Lung (tissue), 12 donors: ENCODE data around the gene NQO2. TPM values are rescaled to one million over a fixed set of nuclear protein-coding genes. Genes with fewer than 3 reads are reported as not detected.
"Not testable (repeated sequence)": the region's sequence is repeated elsewhere in the genome, so short reads cannot be mapped to it uniquely, and the experiment has no call there.

Experiments
- ATAC-seq: fragments of 200-7000 bp; cut with Tn5 transposase; one replicate; pipeline ENCODE4 v1.9.1; 2020; ENCODE audit warnings: moderate number of reproducible peaks; ENCODE audit not compliant: insufficient read depth, low FRiP score
- DNase-seq, 3 donors: peaks; one replicate each; pipeline ENCODE4 v3.0.0-alpha.2; 2013 to 2017
- H3K27ac ChIP-seq, 2 donors: one replicate each; pipeline ENCODE4 v1.5.1; 2013; ENCODE audit warnings: mild to moderate bottlenecking in 2 of 2, moderate library complexity in 2 of 2, control low read depth in 1 of 2, inconsistent platforms in 1 of 2, low read depth in 1 of 2, low read length in 1 of 2
- H3K27me3 ChIP-seq, 3 donors: one replicate each; pipeline ENCODE4 v1.5.1; 2013; ENCODE audit warnings: low read length in 2 of 3; ENCODE audit not compliant: control insufficient read depth in 3 of 3, insufficient read depth in 3 of 3
- H3K36me3 ChIP-seq, 4 donors: one replicate each; pipeline ENCODE4 v1.5.1; 2013; ENCODE audit warnings: low read length in 4 of 4, mild to moderate bottlenecking in 1 of 4, moderate library complexity in 1 of 4; ENCODE audit not compliant: control insufficient read depth in 4 of 4, insufficient read depth in 4 of 4
- H3K4me1 ChIP-seq, 5 donors: one replicate each; pipeline ENCODE4 v1.5.1; 2013; ENCODE audit warnings: low read length in 5 of 5, mild to moderate bottlenecking in 2 of 5, moderate library complexity in 1 of 5; ENCODE audit not compliant: control insufficient read depth in 5 of 5, insufficient read depth in 5 of 5
- H3K4me3 ChIP-seq: one replicate; pipeline ENCODE4 v1.5.1; 2013; ENCODE audit warnings: mild to moderate bottlenecking, control low read depth, moderate library complexity
- H3K9ac ChIP-seq, 2 donors: one replicate each; pipeline ENCODE4 v1.5.1; 2013; ENCODE audit warnings: low read length in 2 of 2, control low read depth in 1 of 2; ENCODE audit not compliant: insufficient read depth in 1 of 2
- H3K9me3 ChIP-seq, 4 donors: one replicate each; pipeline ENCODE4 v1.5.1; 2013; ENCODE audit warnings: low read length in 3 of 4, mild to moderate bottlenecking in 1 of 4, moderate library complexity in 1 of 4; ENCODE audit not compliant: control insufficient read depth in 4 of 4, insufficient read depth in 3 of 4
- WGBS, 2 donors: extraction: QIAGEN DNeasy Blood & Tissue Kit; methylation state at CpG; one replicate each; pipeline ENCODE4 v1.1.7; 2013; 5-methylcytosine and 5-hydroxymethylcytosine counted together
- polyA plus RNA-seq, 2 donors: library from polyadenylated mRNA; stranded (reverse); fragments of 200-250 nt; gene quantifications; one replicate each; pipeline ENCODE4 v1.2.1, GENCODE V29; 2013
- total RNA-seq, 2 donors: library from RNA; depleted of rRNA in 1 of 2; stranded (reverse); fragments of >200 nt in 1 of 2; gene quantifications; one replicate each; pipeline ENCODE4 v1.2.1, GENCODE V29; 2014 to 2021
- TF ChIP-seq, protein P1 (sequence below): IDR thresholded peaks from 2 replicates; pipeline ENCODE4 v1.5.1; 2012; ENCODE audit warnings: mild to moderate bottlenecking; ENCODE audit errors: control extremely low read depth, extremely low read depth
- donor health status: control.
- donor health status: control.
- donor health status: Bipolar disorder and iron deficiency.
- donor health status: healthy.
- donor health status: DM: yes; HTN: yes; CAD: no.

NQO2 gene
- total and polyA plus RNA-seq, 4 donors, result 9.4 to 47.1 (median 43.1) TPM

DNA sequence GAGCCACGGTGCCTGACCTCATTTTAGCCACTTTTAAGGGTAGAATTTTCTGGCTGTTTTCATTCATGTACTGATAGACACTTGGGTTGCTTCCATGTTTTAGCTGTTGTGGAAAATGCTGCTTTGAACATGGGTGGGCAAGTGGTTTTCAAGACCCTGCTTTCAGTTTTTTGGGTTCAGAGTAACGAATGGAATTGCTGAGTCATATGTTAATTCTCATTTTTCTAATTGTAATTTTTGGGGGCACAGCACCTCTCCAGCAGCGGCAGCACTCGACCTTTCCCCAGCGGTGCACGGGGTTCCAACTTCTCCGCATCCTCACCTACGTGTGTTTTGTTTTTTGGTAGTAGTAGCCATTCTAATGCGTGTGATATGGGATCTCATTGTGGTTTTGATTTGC, 5.4 kb downstream of the NQO2 start:
- Histone ChIP-seq H3K4me3 (no peak overlapping the region), H3K9ac (no peak overlapping the region), H3K27me3 (no peaks in the 10 kb centered on the region), H3K27ac (no peak overlapping the region), H3K36me3 (peaks cover 7 to 19% (median 9%) of the 10 kb centered on the region in 4 donors), H3K9me3 (no peaks in the 10 kb centered on the region), H3K4me1 (peaks cover 0 to 4% (median 2%) of the 10 kb centered on the region in 5 donors)
- TF ChIP-seq, protein P1, sequence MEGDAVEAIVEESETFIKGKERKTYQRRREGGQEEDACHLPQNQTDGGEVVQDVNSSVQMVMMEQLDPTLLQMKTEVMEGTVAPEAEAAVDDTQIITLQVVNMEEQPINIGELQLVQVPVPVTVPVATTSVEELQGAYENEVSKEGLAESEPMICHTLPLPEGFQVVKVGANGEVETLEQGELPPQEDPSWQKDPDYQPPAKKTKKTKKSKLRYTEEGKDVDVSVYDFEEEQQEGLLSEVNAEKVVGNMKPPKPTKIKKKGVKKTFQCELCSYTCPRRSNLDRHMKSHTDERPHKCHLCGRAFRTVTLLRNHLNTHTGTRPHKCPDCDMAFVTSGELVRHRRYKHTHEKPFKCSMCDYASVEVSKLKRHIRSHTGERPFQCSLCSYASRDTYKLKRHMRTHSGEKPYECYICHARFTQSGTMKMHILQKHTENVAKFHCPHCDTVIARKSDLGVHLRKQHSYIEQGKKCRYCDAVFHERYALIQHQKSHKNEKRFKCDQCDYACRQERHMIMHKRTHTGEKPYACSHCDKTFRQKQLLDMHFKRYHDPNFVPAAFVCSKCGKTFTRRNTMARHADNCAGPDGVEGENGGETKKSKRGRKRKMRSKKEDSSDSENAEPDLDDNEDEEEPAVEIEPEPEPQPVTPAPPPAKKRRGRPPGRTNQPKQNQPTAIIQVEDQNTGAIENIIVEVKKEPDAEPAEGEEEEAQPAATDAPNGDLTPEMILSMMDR, result no peak
- DNase-seq (no peak), ATAC-seq (no peak)
- 95% methylated on average over 9 of the region's 9 CpGs for WGBS, 2 donors

DNA sequence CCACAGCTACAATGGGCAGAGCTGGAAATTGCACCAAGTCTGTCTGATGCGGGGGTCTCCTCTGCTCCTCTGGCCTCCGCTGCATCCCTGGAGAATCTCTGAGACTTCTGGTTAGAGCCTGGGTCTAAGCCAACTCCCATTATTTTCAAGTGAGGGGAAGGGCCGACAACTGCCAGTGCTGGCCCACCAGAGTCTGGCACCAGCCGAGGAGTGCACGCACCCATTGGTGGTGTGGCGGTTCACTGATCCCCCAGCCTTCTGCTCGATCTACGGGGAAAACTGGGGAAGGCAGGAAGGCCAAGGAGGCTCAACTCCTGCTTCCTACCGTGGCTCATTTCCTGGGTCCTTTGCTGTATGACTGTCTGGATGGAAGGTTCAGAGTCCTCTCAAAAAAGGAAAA, 6.2 kb downstream of the NQO2 start:
- Histone ChIP-seq H3K27ac (no peak overlapping the region), H3K27me3 (no peaks in the 10 kb centered on the region), H3K4me3 (no peak overlapping the region), H3K9me3 (peaks cover 0 to 6% (median 2%) of the 10 kb centered on the region in 4 donors), H3K4me1 (peaks cover 0 to 4% (median 0%) of the 10 kb centered on the region in 5 donors), H3K36me3 (peaks cover 15 to 27% (median 16%) of the 10 kb centered on the region in 4 donors), H3K9ac (no peak overlapping the region)
- DNase-seq, result no peak
- 93 to 96% methylated on average over 9 of the region's 9 CpGs for WGBS, 2 donors
- ATAC-seq, result no peak
- TF ChIP-seq, protein P1, result no peak

DNA sequence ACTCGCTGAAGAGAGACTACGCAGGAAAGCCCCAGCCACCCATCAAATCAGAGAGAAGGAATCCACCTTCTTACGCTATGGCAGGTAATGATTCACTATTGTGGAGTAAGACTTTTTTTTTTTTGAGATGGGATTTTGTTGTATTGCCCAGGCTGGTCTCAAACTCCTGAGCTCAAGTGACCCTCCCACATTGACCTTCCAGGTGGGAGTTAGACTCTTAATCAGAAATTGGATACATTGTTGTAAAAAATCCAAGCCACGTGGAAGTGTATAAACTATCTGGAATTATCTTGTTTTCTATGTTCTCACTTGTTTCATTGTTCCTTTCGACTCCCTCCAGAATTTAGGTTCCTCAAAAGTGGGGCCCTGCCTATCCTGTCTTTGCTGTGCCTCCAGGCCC, 6.8 kb downstream of the NQO2 start:
- H3K27ac ChIP-seq, result no peak overlapping the region
- no peak overlapping the region for H3K4me3 ChIP-seq
- ATAC-seq (no peak), DNase-seq (no peak)
- H3K36me3 ChIP-seq, result peaks cover 15 to 32% (median 20%) of the 10 kb centered on the region in 4 donors
- no peak overlapping the region for H3K9ac ChIP-seq
- peaks cover 0 to 6% (median 2%) of the 10 kb centered on the region in 4 donors for H3K9me3 ChIP-seq
- TF ChIP-seq, protein P1, result no peak
- H3K27me3 ChIP-seq, result no peaks in the 10 kb centered on the region
- WGBS, 2 donors, result 82 to 89% methylated on average over 5 of the region's 5 CpGs
- H3K4me1 ChIP-seq, result peaks cover 0 to 3% (median 0%) of the 10 kb centered on the region in 5 donors

DNA sequence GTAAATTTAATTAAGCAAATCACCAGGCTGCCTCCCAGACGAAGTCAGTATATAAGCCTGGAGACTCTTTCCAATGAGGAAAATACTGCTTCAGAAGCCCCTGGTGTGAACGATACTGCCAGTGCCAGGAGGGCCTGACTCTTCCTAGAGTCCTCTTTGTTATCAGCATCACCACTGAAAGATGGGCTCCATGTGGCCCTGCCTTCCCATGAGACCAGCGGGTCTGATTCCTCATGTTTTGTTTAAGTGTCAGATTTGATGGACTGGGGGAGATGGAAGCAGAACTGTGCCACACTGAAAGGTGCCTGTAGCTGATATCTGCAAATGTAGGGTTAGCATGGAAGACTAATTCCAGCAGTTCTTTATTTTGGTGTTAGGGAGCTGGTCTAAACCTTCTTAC, 7.9 kb downstream of the NQO2 start:
- WGBS, 2 donors, result 92 to 95% methylated on average over 3 of the region's 3 CpGs
- ATAC-seq, result no peak
- peaks cover 15 to 42% (median 29%) of the 10 kb centered on the region in 4 donors for H3K36me3 ChIP-seq

DNA sequence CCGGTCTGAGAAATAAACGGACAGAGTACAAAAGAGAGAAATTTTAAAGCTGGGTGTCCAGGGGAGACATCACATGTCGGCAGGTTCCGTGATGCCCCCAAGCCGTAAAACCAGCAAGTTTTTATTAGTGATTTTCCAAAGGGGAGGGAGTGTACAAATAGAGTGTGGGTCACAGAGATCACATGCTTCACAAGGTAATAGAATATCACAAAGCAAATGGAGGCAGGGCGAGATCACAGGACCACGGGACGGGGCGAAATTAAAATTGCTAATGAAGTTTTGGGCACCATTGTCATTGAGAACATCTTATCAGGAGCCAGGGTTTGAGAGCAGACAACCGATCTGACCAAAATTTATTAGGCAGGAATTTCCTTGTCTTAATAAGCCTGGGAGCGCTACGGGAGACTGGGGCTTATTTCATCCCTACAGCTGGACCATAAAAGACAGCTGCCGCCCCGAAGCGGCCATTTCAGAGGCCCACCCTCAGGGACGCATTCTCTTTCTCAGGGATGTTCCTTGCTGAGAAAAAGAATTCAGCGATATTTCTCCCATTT, 9.1 kb downstream of the NQO2 start:
- 97 to 99% methylated on average over 17 of the region's 17 CpGs for WGBS, 2 donors
- H3K4me1 ChIP-seq, H3K27ac ChIP-seq, ATAC-seq, H3K4me3 ChIP-seq, H3K27me3 ChIP-seq, H3K9ac ChIP-seq, DNase-seq: not testable (repeated sequence)
- peaks cover 0 to 13% (median 5%) of the 10 kb centered on the region in 4 donors for H3K9me3 ChIP-seq
- peaks cover 18 to 42% (median 30%) of the 10 kb centered on the region in 4 donors for H3K36me3 ChIP-seq

More for the DNA sequence above, 7.9 kb downstream of the NQO2 start:
- Histone ChIP-seq H3K4me1 (no peaks in the 10 kb centered on the region), H3K27ac (no peak overlapping the region), H3K27me3 (no peaks in the 10 kb centered on the region), H3K9me3 (peaks cover 0 to 13% (median 5%) of the 10 kb centered on the region in 4 donors), H3K9ac (no peak overlapping the region), H3K4me3 (no peak overlapping the region)
- TF ChIP-seq, protein P1, result no peak
- DNase-seq, result no peak
